Stimulated activated CD4-positive, alpha-beta T cell treated with anti-CD3 and anti-CD28 coated beads, Interleukin-1b, Interleukin-23, amount 100 ng/mL, for 24 hours (primary cell): ENCODE results near the gene SEMA4D.

Source experiments
- DNase-seq, 4 experiments: peaks; one replicate each; pipeline ENCODE4 v3.0.0-alpha.2; 2020; ENCODE audit warnings: low read depth in 4 of 4, low spot score in 1 of 4

Gene SEMA4D

DNA sequence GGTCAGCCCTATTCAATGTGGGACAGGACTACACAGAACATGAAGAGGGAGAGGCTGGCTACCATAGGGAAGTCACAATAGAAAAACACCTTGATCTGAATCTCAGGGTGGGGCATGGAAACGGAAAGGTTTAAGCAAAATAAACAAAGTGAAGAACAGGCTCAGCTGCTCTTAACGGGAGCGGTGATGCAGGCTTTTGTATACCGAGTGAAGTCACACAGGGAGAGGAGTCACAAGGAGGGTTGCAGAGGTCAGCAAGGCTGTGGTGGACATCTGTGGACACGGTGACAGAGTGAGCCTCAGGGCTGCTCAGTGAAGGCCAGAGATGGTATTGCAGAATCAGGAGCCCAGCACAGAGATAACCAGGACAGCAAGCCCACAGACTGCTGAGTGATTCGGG is 30.6 kb upstream of the SEMA4D start:
- no peak for DNase-seq

DNA sequence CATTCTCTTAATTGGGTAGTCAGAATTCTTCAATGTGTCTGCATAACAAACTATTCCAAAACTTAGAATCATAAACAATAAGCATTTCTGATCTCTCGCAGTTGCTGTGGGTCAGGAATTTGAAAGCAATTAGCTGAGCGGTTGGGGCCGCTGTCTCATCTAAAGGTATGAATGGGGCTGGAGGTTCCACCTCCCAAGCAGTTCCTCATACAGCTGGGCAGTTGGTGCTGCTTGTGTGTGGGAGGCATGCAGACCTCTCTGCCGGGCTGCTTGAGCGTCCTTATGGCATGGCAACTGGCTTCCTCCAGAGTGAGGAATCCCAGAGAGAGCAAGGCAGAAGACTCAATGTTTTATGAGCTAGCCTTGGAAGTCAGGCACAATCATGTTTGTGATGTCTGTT is 30.2 kb upstream of the SEMA4D start:
- no peak for DNase-seq

DNA sequence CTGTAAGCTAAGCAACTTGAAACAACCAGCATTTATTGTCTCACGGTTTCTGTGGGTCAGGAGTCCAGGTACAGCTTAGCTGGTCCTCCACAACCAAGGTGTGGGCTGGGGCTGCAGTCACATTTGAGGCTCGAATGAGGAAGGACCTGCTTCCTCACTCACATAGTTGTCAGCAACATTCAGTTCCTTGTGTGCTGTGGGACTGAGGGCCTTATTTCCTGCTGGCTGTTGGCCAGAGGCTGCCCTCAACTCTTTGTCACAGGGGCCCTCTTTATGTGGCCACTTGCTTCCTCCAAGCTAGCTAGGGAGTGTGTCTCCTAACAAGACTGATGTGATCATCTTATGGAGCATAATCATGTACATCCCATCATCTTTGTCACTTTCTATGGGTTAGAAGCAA is 29.2 kb upstream of the SEMA4D start:
- DNase-seq: no peak

DNA sequence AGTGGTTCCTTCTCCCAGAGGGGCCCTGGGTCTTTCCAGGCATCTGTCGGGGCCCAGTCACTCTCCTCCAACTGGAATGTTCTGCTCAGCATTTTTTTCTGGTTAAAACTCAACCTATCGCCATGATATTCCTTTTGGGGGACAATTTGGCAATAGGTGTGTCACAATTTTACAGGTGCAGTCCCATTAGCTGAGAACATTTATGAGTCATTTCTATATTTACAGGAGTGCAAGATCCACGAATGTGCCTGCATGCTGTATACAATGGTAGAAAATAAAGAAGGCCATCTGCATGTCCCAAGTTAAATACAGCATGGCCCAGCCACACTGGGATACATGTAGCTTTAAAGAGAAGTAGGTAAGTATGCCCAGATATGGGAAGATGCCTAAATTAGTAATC is 28.8 kb upstream of the SEMA4D start:
- no peak for DNase-seq

DNA sequence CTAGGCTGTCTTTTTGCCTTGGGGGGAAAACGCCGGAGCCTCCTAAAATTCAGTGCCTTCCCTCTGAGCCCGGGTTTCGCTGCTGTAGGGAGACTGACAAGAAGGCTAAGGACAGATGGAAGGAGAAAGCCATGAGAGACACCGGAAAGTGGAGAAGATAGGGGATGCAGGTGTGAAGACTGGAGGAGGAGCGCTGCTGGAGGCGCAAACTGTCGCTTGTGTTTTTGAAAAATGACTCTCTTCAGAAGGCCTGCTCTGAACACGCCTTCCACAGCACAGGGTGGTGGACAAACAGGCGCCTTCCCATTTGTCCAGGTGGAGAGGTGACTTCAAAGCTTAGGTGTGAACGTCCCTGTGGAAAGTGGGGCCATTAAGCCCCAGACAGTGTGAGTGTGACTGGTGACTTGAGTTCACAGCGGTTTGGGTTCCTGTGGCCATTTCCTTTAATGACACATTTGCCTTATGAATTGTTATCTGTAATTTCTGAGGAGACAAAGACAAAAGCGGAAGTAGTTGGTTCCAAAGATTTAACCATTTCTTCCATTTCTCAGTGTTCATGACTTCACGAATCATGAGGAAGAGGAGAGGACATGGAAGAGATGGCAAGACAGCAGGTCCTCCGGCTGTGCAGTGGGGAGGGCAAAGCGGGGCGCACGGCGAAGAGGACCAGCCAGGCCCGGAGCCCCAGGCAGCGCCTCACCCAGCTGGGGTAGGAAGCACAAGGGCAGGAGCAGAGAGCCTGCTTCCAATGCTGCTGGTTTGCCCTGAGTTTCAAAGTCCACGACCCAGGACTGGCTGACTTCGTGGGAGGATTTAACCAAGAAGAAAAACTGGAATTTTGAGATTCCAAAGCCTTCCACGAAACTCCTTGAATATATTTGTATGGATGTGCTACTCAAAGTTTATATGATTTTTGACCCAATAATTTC is 27.8 kb upstream of the SEMA4D start:
- DNase-seq: no peak

DNA sequence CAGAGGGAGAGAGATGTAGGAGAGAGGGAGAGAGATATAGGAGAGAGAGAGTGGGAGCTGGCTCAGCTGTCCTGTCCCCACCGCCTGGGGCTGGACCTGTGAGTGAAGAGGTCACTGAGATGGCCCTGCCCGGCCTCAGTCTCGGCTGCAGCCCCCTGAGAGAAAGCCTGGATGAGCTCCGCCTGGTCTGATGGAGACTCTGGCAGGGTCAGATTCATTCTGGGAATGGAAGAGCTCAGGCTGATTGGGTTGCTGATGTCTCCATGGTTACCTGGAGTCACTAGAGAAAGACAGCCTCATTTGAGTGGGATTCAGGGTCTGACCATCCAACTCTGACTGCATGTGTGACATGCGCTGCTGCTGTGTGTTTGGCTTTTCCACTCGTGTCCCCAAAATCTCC is 27.1 kb upstream of the SEMA4D start:
- DNase-seq: no peak

DNA sequence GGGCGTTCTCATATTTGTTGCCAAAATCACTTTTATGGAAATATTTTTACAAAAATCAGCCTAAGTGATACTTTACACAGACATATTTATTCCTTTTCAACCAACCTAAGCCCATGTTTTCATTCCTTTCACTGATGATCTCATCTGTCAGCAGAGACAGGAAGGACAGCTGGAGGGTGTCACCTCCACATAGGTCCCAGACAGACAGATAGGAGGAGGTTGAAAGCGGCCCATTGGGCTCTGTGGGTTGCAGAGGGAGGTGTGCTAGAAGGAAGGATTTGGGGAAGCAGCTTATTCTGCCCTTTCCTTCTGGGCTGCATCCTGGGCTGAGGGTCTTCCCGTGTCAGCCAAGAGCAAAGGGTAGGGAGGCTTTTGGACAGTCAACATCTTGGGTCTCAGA is 26.0 kb upstream of the SEMA4D start:
- DNase-seq: peak in 1 of 4 experiments; percentile 33

DNA sequence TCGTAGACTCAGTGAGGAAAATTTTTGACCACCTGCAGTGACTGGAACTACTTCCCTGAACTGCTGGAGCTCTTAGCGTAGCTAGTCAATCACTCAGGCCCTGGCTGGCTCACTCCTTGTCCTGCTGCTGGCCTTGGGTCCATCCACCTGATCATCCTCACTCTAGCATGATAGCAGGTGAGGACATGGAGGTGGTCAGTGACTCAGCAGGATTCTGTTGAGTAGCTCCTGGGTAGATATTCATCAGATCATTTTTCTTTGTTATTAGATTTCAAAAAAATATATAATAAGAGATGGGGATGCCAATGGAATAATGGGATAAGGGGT is 25.0 kb upstream of the SEMA4D start:
- no peak for DNase-seq

DNA sequence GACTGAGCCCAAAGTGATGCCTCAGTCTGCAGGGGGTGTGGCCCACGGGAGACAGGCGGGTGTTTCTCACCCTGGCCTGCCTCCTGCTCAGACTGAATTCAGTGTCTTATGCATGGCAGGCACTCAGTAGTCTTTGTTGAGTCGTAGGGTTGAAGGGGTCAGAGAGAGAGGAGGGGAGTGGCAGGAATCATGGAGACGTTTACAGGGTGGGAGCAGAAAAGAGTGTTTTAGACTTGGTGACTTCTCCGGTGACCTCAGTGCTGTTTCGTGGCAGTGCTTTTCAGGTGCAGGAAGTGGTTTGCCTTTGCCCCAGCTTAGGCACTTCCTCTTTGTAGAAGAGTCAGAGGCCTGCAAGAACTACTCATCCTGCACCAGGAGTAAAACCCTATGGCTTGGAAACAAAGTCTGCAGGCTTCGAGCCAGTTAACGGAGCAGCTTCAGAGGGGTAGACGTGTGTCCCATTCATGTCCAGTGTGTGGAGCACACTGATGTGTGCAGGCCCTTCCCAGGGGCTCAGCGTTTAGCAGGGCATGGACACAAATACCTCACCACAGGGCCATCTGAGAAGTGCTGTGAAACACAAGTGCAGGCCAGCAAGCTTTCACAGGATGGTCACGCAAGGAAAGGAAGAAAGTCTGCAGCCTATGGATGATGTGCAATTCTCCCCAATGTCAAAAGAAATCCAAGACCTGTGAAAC is 24.5 kb upstream of the SEMA4D start:
- peak in 2 of 4 experiments; percentile 50 to 60 for DNase-seq

DNA sequence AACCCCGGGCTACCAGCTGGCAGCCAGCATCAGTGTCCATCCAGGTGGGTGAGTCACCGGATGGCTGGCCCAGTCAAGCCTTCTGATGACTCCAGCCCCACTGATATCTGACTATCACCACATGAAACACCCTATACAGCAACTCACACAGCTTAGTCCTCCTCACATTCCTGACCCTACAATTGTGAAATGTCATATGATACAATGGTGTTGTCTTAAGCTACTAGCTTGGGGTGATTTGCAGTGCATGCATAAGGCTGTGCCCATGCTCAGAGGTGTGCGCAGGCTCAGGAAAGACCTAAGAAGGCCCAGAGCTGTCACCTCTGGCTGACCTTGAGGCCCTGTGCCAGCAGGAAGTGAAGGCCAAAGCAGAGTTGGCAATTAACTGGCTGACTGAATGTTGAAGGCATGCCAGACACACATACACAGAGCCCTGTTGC is 21.5 kb upstream of the SEMA4D start:
- no peak for DNase-seq

DNA sequence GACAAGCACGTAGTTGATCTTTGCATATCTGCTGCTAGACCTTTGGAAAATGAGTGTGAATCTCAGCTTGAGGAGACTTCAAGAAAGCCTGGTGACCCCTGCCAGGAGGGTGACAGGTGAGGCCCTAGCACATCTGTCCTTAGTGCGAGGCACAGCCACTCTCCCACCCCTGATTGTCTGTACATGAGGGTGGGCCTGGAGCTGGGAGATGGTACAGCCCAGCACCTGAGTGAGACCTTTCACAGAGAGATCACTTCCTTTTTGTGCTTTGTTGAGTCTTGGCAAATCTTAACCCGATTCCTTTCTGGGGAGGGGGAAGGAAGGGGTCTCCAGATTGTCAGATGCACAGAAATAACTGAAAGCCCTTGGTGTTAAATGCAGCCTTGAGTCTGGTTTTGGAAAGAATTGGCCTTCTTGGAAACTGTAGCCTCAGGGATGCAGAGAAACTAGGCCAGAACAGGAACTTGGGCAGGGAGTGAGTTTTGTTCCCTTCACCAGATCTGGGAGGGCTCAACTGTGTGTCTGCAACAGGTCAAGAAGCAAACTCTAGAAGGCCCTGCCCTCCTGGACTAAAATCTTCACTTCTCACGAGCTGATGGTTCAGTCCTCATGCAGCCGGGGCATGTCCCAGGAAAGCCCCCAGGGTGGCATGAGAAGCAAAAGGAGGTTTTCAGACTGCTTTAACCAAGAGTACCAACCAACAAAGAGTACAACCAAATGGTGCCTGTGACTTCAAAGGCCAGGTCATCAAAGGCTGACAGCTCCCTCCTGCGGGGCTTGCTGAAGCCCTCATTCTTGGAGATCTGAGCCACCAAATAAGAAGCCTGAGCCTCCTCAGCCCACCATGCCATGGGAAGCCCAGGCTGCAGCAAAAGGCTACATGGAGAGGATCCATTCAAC is 20.8 kb upstream of the SEMA4D start:
- no peak for DNase-seq

DNA sequence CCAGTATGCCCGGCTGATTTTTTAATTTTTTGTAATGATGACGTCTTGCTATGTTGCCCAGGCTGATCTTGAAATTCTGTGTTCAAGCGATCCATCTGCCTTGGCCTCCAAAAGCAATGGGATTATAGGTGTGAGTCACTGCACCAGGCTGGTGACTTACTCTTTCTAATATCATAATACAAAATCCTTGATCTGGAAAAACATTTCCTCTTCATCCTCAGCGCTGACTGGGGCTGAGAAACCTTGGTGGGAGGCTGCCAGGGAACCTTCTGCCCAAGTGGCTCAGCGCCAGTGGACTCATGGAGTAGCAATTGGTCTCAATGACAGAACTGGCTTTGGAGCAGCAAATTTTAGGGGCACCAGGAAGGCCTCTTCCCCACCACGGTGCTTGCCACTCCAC is 17.5 kb upstream of the SEMA4D start:
- DNase-seq: no peak

DNA sequence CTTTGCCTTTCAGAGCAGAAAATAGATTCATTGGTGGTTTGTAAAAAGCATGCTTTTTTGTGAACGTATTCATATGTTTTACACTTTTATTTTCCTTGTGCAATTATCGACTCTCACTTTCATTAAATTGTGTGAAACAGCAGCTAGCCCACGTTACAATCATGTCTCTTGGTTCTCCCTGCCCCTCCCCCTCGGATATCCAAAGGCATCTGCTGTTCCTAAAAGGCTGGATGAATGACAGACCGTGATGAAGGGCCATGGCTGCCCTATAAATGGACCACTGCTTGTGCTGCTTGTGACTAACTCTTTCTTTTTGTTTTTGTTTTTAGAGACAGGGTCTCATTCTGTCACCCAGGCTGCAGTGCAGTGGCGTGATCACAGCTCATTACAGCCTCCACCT is 17.0 kb upstream of the SEMA4D start:
- no peak for DNase-seq

DNA sequence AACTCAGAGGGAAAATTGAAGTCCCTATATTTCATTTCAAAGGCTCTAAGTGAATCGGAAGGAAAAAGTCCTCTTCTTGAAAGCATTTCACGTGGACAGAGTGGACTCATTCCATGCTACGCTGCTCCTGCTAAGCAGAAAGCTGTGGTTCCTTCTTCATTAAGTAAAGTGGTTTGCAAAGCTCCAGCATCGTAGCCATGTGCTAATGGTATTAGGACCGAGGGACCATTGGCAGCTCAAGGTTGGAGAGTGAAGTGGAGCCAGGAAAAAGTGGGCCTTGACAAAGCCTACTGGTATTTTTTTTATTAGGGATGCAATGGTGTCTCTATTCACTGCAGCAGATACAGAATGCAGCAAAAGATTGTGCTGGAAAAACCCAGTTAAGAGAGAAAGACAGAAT is 16.4 kb upstream of the SEMA4D start:
- DNase-seq: no peak

DNA sequence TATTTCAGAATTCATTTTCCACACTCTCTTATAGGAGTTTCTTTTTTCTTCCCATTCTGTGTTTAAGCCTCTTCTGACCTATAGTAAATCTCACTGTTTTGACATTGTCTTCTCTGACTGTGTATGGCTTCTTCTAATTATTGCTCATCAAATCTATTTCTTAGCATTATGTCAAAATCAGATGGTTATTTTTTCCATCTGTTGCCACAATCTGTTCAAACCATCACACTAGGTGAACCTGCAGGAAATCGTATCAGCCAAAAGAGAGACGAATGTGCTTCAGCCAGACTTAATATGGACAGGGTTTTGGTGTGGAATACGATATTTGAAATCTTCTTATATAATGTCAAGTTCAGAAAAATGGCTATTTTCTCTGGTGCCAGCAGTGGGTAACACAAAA is 15.9 kb upstream of the SEMA4D start:
- DNase-seq: no peak

DNA sequence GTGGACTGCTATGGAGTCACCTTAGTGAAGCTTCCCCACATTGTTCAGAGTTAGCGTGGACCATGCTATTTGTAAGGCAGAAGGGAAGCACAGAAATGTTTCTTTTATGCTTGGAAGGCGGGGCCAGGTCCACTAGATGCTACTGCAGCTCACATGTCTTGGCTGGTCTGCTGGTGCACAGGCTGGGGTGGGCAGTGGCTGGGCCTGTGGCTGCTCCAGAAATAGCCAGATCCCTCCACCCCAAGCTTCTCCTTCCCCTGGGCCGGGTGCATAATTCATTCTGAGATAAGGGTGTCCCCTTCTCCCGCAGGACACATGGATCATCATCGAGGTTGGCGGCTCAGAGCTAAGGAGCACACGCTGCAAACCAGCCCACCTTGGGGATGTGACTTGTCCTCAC is 14.5 kb upstream of the SEMA4D start:
- DNase-seq: no peak

DNA sequence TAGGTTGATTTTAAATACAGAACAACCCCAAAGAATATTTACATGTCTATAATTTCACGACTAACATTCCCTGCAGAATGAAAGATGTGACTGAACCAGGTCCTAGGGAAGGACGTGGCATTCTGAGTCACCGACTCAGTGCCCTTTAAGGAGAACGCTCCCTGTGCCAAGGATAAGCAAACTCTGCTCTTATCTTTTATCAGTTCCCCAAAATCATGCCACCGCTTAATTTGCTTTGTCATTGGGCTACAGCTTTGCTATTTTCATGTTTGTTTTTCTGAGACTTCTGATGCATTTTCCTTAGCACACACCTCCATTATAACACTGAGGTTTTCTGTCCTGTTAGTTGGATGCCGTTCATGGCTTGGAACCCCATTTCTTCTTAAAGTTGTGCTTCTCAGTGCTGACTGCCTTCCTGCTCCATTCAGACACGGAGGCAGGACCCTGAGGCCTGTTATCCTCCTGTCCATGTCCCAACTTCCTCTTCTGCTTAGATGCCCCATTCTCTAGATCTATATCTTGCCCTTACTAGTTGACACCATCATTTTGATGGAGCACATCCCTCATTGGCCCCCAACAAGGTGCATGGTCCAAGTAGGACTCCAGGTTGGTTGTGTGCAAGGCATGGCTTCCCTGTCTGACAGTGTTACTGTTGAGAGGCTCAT is 11.2 kb upstream of the SEMA4D start:
- no peak for DNase-seq

DNA sequence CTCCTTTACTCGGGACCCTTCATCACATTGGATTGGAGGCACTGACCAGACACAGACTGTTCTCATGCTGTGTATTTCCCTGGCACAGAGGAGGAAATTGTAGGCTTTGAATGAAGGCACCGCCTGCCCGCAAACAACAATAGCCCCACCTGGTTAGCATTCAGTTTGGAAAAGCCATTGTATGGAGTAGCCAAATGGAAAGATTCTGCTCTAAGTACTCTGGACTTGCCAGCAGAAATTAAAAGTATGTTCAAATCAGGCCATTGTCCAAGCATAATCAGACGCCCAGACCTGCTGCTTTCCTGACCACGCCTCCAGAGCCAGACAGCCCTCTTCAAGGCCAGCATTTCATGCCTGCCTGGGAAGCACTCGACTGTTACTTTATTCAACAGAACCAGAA is 8.0 kb upstream of the SEMA4D start:
- DNase-seq: no peak

DNA sequence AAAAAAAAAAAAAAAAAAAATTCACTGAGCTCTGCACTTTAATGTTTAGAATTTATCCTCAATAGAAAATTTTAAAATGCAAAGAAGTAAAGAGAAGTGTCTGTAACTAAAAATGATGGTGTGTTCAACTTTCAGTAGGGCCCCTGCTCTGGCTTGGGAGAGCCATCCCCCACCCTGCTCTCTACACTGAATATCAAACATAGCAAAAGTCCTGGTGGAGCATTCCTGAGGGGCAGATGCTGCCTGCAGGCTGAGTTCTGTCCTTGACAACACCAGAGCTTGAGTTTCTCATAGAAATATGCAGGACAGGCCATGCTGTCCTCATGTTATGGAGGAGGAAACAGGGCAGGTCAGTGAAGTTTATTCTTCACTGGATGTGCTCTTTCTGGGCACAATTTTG is 7.1 kb upstream of the SEMA4D start:
- no peak for DNase-seq

DNA sequence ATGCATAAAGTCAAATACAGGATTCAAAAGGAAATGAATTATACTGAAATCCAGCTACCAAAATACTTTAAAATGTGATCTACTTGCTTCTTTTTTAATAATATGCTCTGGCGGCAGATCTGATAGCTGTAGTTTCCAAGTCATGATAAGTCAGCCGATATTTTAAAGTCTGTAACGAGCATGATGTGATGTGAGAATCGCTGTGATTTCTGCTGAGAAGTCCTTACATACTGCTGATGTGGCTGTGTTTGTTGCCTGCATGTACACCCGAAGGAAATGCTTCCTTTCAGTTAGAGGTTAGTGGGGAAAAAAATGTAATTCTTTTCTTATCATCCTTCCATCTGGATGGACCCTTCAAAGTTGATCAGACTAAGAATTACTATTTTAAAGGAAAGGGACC is 4.8 kb upstream of the SEMA4D start:
- DNase-seq: no peak

DNA sequence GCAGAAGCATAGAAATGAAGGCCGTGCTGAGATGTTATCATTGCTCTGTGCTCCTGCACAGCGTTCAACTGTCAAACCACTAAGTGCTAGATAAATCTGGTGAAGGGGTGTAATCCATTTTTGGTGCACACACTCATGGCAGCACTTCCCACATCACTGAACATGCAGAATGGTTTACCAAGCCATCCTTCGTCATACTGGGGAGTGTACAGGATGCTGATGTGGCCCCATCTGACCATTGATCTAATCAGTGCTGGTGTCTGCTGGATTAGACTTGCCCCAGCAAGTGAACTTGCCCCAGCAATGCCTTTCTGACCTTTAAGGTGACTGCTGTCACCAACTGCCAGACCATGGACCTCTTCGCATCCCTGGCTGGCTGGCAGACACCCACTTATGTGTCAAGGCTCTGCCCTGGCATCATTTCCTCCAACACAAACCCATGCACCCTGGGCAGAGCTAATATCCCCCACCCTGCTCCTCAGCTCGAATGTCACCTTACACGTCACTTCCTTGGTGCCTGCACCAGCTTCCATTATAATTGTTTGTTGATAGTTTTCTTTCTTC is 4.2 kb upstream of the SEMA4D start:
- DNase-seq: no peak
